Right kidney (tissue), 1 donor: Measurements from ENCODE around the gene TMEM240.
"Not testable (repeated sequence)": the region's sequence is repeated elsewhere in the genome, so short reads cannot be mapped to it uniquely, and the experiment has no call there.

Source experiments
- DNase-seq: peaks from one replicate; pipeline ENCODE4 v3.0.0-alpha.2; 2016

The TMEM240 gene

GRCh38 chr1:1540818-1541628, 599 bp upstream of the TMEM240 start:
- peak; percentile 70 for DNase-seq

DNA sequence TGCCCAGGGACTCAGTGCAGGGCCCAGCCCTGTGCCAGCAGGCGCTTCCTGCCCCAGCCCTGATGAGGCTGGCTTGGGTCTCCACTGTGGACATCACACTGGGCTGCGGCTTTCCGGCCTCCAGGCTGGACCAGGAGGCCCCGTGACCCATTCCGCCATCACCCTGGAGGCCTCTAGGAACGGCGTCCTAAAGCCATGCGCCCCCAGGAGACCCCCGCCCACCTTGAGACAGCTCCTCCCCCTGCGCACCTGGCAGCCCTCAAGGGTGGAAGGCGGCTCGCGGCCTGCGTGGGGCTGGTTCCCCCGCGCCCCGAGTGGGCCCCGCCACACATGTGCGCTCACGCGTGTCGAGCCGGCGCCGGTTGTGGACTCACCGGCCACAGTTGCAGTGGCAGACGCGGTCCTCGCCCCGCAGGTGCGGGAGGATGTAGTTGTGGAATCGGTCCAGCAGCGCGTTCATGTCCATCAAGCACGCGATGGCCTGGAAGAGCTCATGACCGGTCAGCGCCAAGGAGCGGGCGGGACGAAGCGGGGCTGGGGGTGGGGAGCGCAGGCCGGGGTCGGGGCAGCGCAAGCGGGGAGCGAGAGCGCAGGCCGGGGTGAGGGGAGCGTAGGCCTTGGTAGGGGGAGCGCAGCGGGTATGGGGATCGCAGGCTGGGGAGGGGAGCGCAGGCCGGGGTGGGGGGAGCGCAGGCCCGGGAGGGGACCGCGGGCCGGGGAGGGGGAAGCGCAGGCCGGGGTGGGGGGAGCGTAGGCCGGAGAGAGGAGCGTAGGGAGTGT, 924 bp downstream of the TMEM240 start:
- DNase-seq, result peak; percentile 50

- no peak for DNase-seq
Observed at GRCh38 chr1:1538989-1539309, 1.5 kb downstream of the TMEM240 start.

GRCh38 chr1:1538334-1538733, 2.1 kb downstream of the TMEM240 start:
- DNase-seq, result no peak

GRCh38 chr1:1537626-1538250, 2.7 kb downstream of the TMEM240 start:
- no peak for DNase-seq

DNA sequence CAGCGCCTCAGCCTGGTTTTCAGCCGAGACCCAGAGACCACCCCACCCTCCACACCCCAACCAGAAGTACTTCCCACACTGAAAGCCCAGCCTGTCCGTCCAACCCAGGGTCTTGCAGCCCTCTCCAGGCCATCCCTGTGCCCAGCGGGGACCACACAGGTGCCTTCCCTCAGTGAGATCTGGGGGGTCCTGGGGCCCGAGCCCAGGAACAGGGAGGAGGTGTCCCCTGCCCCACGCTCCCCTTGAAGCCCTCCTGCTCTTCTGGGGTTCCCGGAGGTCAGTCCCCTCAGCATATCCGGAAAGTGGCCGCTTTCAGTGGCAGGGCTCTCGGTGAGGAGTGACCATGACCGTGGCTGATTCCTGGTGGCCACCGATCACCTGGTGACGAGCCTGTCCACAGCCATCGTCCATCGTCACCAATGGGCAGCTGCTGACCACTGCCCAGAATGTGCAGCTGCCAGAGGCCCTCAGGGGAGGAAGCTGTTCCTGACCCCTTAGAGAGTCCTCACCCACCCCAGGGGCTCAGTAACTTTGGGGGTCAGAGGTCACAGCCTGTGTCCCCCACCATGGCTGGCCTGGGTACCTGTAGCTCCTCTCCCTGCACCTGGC, 3.4 kb downstream of the TMEM240 start:
- DNase-seq, result no peak

- no peak for DNase-seq
Observed at GRCh38 chr1:1536019-1536937, 4.1 kb downstream of the TMEM240 start.

- no peak for DNase-seq
Observed at GRCh38 chr1:1535201-1536018, 5.0 kb downstream of the TMEM240 start.

- DNase-seq, result no peak
Observed at GRCh38 chr1:1534401-1535154, 5.8 kb downstream of the TMEM240 start.

DNA sequence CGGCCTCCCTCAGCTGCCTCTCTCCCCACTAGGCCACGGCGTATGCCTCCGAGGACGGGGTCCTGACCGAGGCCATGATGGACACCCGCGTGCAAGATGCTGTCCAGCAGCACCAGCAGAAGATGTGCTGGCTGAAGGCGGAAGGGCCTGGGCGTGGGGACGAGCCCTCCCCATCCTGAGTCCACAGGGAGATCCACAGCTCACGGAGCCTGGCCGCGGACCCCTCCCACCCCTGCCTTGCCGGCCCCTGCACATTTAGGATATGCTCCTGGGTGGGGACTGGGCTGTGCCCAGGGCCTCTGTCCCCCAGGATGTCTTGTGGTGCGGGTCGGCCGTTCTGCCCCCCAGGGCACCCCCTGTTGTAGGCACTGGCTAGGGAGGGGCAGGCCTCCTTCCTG, 6.5 kb downstream of the TMEM240 start:
- DNase-seq, result not testable (repeated sequence)

DNA sequence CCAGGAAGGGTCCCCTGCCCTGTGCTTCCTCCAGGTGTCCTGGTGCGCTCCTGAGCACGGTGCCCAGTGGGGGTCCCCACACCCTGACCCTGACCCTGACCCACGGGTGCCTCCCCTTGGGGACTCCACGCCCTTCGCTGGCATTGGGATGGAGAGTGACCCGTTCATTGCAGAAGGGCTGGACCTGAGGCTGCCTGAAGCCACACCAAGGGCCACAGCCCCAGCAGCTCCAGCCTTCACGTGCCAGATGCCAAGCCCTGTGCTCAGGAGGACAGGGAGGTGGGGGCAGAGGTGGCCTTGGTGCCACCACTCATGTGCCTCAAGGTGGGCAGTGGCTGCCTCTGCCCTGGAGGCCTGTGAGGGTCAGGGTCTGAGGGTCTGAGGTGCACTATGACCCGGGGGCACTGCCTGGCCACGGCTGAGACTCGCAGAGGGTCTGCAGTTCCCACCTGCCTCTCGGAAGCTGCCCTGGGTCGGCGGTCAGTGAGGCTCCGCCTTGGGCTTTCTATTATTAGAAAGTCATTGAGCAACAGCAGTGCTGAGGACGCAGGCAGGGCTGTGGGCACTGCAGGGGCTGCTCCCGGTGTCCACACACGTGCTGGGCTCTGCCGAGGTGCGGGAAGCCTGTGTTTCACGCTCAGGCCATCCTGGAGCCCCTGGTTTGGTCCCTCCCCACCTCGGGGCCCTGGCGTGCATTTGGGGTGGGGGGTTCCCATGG, 7.1 kb downstream of the TMEM240 start:
- not testable (repeated sequence) for DNase-seq

DNA sequence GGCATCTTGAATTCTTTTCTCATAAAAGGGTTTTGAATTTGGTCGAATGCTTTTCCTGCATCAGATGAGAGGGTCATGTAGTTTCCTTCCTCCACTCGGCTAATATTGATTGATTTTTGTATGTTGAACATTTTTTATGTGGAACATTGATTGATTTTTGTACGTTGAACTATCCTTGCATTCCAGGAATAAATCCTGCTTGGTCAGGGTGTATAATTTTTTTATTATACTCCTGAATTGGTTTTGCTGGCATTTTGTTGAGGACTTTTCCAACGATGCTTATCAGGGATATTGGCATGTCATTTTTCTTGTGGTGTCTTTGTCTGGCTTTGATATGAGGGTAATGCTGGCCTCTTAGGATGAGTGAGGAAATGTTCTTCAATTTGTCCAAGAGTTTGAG, 8.5 kb downstream of the TMEM240 start:
- DNase-seq, result no peak

DNA sequence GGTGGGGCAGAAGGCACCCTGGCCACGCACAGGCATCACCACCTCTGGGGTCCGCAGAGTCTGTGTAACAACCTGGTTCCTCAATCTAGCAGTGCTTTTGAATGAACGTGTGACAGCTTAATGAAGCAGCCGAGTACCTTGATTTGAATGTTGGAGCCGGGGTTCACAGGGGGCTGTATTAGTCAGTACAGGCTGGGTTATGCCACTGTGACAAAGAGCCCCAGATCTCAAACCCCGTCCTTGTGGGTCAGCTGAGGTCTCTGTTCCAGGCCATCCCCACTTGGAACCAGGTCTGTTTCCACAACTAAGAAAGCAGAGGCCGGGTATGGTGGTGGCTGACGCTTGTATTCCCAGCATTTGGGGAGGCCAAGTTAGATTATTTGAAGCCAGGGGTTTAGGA, 10.5 kb downstream of the TMEM240 start:
- no peak for DNase-seq

GRCh38 chr1:1529321-1529720, 11.1 kb downstream of the TMEM240 start:
- no peak for DNase-seq

DNA sequence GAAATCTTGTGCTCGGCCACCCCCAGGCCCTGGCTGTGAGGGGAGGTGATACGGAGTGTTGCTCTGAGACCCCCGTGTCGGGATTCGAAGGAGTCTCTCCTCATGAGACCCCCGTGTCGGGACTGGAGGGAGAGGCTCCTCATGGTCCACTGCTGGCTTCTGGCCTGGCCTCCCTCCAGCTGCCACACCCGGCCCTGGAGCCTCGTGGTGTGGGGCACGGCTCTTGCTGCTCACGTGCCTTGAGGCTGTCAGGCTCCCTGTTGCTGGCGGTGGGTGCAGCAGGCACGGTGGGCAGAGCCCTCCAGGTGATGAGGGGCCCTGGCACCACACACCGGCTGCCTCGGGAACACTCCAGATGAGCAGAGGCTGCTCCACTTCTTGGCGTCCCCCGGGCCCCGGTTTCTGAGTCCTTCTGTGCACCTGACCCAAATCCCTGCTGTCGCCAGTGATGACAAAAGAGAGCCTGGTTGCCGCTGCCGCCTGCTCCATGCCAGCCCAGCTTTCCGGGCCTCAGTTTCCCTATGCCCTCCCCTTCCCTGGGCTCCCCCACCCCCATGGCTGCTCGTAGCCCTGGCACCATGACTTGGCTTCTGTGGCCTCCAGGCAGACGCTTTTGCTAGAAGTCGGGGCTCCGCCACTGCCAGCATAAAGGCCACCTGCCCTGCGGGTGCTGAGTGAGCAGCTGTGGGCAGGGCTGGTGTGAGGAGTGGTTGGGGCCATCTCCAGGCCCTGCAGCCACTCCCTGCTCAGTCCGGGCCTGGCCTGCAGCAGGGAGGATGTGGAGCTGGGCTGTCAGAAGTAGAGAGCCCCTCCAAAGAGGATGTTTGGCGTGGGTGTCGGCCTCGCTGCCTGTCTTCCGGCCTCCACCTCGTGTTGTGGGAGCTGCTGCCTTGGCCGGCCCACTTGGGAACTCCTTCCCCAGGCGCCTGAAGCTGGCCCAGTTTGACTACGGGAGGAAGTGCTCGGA, 11.8 kb downstream of the TMEM240 start:
- no peak for DNase-seq

- no peak for DNase-seq
Observed at GRCh38 chr1:1527092-1527816, 13.2 kb downstream of the TMEM240 start.

DNA sequence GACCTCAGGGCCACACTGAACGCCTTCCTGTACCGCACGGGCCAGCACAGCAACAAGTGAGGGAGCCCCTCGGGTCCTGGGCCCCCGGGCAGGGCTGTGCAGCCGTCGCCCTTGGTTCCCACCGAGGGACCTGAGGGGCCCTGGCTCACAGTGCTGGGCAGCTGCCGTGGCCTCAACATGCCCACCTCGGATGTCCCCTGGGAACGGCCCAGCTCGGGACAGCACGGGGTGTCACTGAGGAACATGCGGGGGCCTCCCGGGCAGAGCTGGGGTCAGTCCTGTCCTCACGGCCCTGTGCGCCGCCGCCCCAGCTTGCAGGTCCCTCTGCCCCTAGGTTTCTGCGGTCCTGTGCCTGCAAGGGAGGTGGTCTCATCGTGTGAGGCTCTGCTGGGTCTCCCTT, 13.9 kb downstream of the TMEM240 start:
- not testable (repeated sequence) for DNase-seq
